GM12874 (cell line): ENCODE data around the gene OR9A2.

Source experiments
- CTCF ChIP-seq: IDR thresholded peaks from 2 replicates; pipeline ENCODE4 v1.5.1; 2011; ENCODE audit warnings: low read depth, mild to moderate bottlenecking, control low read depth, low read length, moderate library complexity; ENCODE audit not compliant: insufficient read depth

The OR9A2 gene

DNA sequence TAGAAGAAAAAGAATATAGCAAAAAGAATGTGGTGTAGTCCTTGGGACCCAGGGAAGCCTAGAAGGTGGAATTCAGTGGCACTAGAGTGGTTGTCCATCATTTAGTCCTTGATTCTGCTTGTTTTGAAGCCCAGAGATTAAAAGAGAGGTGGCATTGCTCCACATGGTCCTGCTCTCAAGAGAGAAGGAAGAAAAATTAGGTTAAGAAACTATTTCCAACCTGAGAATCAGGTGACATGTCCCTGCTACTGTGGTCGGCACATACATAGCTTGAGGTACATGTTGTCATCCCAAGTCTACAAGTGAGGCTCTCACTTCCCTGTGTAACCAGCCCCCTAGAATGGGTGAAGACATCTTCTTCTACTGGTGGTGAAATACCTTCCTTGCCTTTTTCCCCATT, at the start of gene OR9A2:
OR9A2 (minus strand) TSS at position 101 of the 400 bp plus-strand sequence; CDS start at position 101, 0 bp downstream.
- TF ChIP-seq CTCF: no peak

GRCh38 chr7:143074141-143074540, 47.2 kb upstream of the OR9A2 start:
- TF ChIP-seq CTCF: no peak

GRCh38 chr7:143073556-143073955, 46.6 kb upstream of the OR9A2 start:
- TF ChIP-seq CTCF: no peak

DNA sequence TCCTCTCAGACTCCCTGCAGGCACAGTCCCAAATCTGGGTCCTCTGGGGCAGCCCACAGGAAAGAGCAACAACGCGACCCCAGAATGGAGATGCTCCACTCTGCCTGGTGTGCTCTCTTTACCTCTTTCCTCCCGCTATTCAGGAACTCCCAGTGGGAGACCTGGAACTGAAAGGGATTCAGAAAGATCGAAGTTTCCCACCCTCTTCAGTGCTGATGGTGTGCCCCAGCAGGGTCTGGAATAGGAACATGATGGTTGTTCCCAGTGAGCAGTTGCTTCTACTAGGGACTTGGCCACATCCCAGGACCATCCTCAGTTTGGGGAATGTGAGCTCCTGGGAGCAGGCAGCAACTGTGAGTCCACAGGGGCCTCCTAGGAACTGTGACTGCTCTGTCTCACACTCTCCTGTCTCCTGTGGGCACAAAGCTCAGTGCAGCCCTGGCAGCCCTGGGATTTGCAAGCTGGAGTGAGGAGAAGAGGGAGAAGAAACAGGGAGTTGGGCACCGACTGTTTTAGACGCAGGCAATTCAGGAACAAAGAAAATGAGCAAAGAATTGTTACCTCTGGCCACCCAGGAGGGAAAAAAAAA, 43.1 kb upstream of the OR9A2 start:
- TF ChIP-seq CTCF: no peak

GRCh38 chr7:143068446-143068845, 41.5 kb upstream of the OR9A2 start:
- TF ChIP-seq CTCF: no peak

- TF ChIP-seq CTCF: no peak
Observed at GRCh38 chr7:143063741-143064140, 36.8 kb upstream of the OR9A2 start.

GRCh38 chr7:143055754-143056153, 28.8 kb upstream of the OR9A2 start:
- no peak for TF ChIP-seq CTCF
